GM23338 (cell line): ENCODE results near the gene RNF207.

Source experiments
- EZH2 ChIP-seq: fragments of 200-600 bp; sonication (generic); IDR thresholded peaks from one replicate; pipeline ENCODE4 v1.8.0; 2017; ENCODE audit warnings: antibody characterized with exemption, mild to moderate bottlenecking, low read depth; ENCODE audit not compliant: unreplicated experiment
- EZH2phosphoT487 ChIP-seq: fragments of 200-600 bp; sonication (generic); IDR thresholded peaks from one replicate; pipeline ENCODE4 v1.8.1; 2018; ENCODE audit warnings: antibody characterized with exemption; ENCODE audit not compliant: unreplicated experiment
- TF ChIP-seq, protein P1 (sequence below), 2 experiments: fragments of 200-600 bp in 1 of 2; sonication (generic) in 1 of 2; conservative IDR thresholded peaks; 2 replicates each; pipeline versions ENCODE4 v1.5.1 to v1.6.1; 2016 to 2017; ENCODE audit warnings: antibody characterized with exemption in 2 of 2, low read depth in 2 of 2, mild to moderate bottlenecking in 2 of 2, moderate library complexity in 1 of 2

DNA sequence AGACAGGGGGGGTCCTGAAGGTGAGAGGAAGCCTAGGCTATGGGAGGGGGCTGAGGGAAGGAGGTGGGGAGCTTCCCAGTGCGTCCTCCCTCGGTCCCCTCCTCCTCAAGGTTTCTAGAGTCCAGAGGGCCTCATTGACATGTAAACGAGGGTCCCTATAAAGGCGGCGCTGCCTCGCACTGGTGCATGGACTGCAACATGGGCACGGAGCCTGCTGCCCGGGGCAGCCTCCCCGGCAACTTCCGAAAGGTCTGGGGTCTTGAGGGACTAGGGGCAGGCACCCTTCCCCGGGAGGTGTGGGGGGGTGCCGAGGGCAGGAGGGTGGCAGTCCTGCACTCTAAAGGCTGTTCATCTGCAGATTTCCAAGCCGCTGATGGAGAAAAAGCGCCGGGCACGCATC is 38.1 kb downstream of the RNF207 start, which contains the start of gene HES3:
- TF ChIP-seq, protein P1, sequence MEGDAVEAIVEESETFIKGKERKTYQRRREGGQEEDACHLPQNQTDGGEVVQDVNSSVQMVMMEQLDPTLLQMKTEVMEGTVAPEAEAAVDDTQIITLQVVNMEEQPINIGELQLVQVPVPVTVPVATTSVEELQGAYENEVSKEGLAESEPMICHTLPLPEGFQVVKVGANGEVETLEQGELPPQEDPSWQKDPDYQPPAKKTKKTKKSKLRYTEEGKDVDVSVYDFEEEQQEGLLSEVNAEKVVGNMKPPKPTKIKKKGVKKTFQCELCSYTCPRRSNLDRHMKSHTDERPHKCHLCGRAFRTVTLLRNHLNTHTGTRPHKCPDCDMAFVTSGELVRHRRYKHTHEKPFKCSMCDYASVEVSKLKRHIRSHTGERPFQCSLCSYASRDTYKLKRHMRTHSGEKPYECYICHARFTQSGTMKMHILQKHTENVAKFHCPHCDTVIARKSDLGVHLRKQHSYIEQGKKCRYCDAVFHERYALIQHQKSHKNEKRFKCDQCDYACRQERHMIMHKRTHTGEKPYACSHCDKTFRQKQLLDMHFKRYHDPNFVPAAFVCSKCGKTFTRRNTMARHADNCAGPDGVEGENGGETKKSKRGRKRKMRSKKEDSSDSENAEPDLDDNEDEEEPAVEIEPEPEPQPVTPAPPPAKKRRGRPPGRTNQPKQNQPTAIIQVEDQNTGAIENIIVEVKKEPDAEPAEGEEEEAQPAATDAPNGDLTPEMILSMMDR (conservative IDR thresholded peaks at IDR 0.05; ENCODE audit: low read depth in 2 of 2): no peak
- TF ChIP-seq EZH2phosphoT487 (no peak), EZH2 (no peak)
